ENCODE results near the gene PPP1R12B.
"Not testable (repeated sequence)": the region's sequence is repeated elsewhere in the genome, so short reads cannot be mapped to it uniquely, and the experiment has no call there.

PPP1R12B gene

DNA sequence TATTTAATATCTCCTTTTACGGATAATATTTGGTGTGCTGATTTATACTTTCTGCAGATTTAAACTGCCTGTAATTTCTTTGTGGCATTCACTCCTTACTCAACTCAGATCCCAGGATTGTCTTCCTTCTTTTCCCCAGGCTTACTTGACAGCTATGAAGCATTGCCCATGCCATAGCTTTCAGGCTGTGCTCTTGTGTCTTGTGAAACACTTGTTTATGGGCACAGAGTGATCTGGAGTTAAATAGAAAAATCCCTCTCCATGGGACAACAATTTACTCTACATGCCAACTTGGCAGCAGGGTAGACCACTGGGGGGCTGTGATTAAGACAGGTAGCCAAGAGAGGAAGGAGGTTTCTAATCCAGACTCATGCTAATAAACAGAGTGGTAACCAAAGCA lies 57.4 kb downstream of the PPP1R12B start:
- DNase-seq (ENCODE audit: low spot score), result no peak

GRCh38 chr1:202406896-202407295 lies 58.4 kb downstream of the PPP1R12B start:
- DNase-seq (ENCODE audit: low spot score), result not testable (repeated sequence)

DNA sequence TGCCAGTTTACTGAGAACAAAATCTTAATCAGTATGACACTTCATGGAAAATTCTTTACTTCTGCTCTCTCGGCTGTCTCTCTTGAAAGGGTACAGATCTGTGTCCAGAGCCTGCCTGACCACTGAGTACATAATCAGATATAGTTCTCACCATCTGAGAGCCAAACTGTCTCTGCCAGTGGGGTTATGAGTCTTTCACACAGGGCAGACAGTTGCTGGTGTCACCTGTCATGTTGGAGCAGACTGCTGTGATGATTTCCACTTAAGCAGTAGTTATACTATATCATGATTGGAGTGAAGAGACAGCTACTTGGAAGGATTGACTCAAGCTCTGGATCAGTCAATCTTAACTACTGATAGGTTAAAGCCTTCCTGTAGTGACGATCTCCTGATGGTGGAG lies 58.9 kb downstream of the PPP1R12B start:
- not testable (repeated sequence) for DNase-seq (ENCODE audit: low spot score)

DNA sequence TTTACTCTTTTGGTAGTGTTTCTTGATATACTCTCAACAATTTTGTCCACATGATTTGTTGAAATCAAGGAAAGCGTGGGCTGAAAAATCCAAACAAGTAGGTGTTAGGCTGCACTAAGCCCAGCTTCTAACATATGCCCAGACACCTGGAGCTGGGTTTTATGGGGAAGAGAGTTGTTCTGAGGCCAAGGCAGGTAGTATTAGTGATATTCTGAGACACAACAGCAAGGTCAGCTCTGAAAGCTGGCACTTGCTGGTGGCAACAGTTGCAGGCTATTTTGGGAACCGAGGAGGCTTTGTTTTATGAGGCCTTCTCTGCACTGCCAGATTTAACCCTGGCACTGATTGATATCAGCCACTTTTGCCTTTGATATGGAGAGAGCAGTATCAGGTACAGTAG lies 61.8 kb downstream of the PPP1R12B start:
- not testable (repeated sequence) for DNase-seq (ENCODE audit: low spot score)

DNA sequence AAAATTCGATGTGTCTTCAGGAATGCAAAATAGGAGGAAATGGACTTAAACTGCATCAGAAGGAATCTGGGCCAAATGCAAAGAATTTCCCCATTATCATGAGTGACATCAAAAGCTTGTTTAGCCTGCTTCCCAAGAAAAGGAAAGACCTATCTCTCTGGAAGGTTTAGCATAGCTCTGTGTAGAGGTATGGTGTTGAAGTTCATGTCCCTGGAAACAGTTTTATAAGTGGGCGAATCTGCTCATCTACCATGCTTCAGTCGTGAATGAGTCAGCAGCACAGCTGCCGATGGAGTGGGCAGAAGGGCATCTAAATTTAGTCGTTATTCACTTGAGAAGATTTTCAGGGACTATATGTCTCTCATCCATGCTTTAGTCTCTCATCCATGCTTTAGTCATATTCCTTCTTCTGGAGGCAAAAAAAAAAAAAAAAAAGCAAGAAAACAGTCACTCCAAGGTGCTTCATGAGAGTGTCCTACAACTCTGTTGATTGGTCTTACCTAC lies 62.4 kb downstream of the PPP1R12B start:
- not testable (repeated sequence) for DNase-seq (ENCODE audit: low spot score)

GRCh38 chr1:202411422-202411821 lies 62.9 kb downstream of the PPP1R12B start:
- no peak for DNase-seq (ENCODE audit: low spot score)

DNA sequence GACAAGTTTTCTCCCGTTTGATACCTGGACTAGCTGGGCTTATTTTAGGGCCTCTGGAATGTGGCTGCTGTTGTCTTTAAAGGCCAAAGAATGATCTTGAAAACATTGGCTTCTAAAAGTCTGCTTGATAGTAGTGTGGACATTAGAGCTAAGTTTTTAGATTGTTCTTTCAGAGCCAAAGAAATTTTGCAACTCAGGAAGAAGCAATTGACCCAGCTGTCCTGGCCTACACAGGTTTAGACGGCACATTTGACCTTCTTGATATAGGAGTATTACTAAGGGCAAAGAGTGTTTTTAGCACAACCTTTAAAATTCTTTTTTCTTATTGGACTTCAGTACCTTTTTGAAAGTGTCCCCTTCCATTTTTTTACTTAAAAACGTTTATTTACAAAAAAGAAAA lies 63.9 kb downstream of the PPP1R12B start:
- not testable (repeated sequence) for DNase-seq (ENCODE audit: low spot score)

- DNase-seq (ENCODE audit: low spot score), result no peak
Observed at GRCh38 chr1:202416641-202417040, 68.1 kb downstream of the PPP1R12B start.

DNA sequence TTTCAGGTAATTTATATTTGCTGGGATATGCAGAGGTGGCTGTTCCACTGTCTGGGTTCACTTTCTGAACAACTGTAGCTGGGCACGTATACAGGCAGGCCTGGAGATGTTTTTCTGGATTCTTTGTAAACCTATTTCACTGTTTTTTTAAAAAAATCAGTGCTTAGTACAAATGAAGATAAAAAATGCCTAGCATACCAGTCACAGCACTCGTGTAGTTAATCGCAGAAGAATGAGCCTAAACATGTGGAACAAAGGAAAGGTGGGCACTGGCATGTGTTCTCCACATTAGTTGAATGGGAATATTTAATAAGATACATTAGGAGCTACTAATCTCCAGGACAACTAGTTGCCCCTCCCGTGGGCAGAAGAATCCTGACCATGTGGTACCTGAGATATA lies 68.6 kb downstream of the PPP1R12B start:
- not testable (repeated sequence) for DNase-seq (ENCODE audit: low spot score)

DNA sequence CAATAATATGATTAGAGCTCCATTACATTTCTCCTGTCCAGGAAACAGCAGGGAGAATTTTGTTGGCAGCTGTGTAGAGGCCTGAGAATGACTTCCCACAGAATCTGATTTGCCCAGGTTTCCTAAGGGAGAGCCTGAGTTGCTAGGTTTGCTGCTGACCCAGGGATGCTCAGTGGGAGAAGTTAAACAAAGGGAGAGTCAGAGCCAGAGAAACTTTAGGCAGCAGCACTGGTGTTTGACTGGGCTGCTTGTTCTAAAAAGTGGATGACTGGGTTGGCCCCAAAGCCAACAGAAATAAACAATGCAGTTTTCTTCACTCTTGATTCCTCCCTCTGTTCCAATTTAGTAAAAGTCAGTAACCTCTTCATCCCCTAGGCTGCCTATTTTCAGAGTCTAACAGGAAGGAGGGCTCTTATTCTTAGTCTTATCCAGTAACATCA lies 69.3 kb downstream of the PPP1R12B start:
- not testable (repeated sequence) for DNase-seq (ENCODE audit: low spot score)

GRCh38 chr1:202419731-202420130 lies 71.2 kb downstream of the PPP1R12B start:
- DNase-seq (ENCODE audit: low spot score), result not testable (repeated sequence)

GRCh38 chr1:202420422-202421094 lies 72.1 kb downstream of the PPP1R12B start:
- DNase-seq (ENCODE audit: low spot score), result not testable (repeated sequence)

DNA sequence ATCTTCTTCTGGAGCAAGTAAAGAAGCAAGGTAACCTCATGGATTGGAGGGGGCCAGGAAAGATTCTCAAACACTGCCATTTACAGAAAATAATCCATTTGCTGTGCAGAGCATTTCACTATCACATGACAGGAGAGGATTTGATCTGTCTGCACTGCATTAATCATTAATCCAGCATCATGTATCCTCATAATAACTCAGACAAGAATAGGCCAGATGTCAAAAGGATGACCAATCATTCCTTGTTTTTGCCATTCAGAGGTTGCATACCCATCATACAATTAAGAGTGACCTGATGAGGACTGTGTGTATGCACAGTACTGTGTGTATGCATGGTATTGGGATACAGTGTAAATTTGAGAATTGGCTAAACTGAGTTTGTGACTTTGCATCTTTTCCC lies 74.2 kb downstream of the PPP1R12B start:
- not testable (repeated sequence) for DNase-seq (ENCODE audit: low spot score)

GRCh38 chr1:202424260-202424659 lies 75.8 kb downstream of the PPP1R12B start:
- not testable (repeated sequence) for DNase-seq (ENCODE audit: low spot score)

GRCh38 chr1:202430111-202430510 lies 81.6 kb downstream of the PPP1R12B start:
- DNase-seq (ENCODE audit: low spot score), result not testable (repeated sequence)

GRCh38 chr1:202432338-202432737 lies 83.8 kb downstream of the PPP1R12B start:
- DNase-seq (ENCODE audit: low spot score), result not testable (repeated sequence)

DNA sequence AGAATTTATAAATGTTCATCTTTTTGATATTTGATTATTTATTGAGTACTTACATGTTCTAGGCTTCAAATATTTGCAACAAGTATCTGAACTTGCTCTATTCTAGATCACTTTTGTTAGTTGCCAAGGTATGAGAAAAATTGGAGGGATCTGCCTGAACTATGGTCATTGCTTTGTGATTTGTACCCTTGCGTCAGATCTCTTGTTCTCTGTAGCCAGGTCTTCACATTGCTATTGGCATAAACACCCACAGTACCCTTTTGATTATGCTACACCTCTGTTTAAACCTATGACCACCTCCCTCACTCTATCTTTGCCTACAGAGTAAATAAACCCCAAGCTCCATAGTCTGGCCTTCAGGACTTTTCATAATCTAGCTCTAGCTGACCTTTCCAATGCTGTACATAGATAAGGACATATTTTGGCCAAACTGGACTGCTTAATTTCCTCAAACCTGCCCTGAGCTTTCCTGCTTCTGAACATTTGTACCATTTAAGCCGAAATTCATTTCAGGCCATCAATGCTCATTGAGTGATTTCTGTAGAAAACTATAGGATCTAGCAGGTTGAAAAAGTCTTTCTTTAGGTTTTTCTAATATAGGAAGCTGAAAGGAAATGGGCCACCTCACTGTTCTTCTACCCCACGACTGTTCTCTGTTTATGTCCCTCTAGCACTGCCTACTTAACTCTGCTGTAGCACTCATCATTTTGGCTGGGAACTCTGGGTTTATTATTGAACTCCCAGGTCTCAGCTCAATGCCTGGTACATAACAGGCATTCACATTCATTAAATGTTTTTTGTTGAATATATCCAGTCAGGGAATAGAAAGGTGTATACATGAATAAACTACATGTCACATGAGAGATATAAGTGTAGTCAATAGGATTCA lies 84.9 kb downstream of the PPP1R12B start:
- no peak for DNase-seq (ENCODE audit: low spot score)

DNA sequence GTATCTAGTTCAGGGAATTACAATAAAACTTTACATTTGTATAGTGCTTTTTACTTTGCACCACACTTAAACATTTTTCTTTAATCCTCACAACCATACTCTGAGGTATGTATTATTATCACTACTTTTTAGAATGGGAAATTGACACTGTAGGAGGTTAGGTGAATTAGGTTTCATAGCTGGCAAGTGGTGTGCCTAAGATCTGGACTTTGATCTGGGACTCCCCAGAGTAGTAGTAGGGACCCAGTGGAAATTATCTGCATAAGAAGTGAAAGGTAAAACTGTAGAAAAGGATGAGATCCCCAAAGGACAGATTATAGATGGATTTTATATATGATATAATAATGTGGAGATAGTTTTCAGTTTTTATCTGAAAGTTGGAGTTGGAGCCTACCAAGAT lies 85.6 kb downstream of the PPP1R12B start:
- DNase-seq (ENCODE audit: low spot score), result no peak

GRCh38 chr1:202438393-202439174 lies 90.1 kb downstream of the PPP1R12B start:
- no peak for DNase-seq (ENCODE audit: low spot score)

DNA sequence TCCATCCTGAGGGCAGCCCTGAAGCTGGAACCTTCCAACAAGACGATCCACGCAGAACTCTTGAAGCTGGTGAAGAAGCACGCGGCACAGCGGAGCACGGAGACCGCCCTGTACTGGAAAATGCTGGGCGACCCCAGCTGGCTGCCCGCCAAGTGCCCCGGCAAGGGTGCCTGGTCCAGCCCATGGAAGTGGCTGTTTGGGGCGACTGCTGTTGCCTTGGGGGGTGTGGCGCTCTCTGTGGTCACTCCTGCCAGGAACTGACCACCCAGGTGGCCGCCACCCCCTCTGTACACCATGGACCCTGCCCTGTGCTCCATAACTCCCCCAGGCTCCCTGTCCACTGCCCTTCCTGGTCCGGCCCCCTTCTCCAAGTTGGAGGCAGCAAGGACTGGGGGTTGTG lies 90.8 kb downstream of the PPP1R12B start:
- DNase-seq (ENCODE audit: low spot score), result no peak

GRCh38 chr1:202448140-202448539 lies 99.6 kb downstream of the PPP1R12B start:
- not testable (repeated sequence) for DNase-seq (ENCODE audit: low spot score)

DNA sequence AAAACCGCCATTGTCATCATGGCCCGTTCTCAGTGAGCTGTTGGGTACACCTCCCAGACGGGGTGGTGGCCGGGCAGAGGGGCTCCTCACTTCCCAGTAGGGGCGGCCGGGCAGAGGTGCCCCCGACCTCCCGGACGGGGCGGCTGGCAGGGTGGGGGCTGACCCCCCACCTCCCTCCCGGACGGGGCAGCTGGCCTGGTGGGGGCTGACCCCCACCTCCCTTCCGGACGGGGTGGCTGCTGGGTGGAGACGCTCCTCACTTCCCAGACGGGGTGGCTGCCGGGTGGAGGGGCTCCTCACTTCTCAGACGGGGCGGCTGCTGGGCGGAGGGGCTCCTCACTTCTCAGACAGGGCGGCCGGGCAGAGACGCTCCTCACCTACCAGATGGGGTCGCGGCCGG lies 103.1 kb downstream of the PPP1R12B start:
- DNase-seq (ENCODE audit: low spot score), result not testable (repeated sequence)
